Measurements from ENCODE around the gene CCDC87. TPM values are rescaled to one million over a fixed set of nuclear protein-coding genes. Genes with fewer than 3 reads are reported as not detected.
"Not testable (repeated sequence)": the region's sequence is repeated elsewhere in the genome, so short reads cannot be mapped to it uniquely, and the experiment has no call there.

The CCDC87 gene
- total RNA-seq, 2 donors from 2014 or later = not detected

DNA sequence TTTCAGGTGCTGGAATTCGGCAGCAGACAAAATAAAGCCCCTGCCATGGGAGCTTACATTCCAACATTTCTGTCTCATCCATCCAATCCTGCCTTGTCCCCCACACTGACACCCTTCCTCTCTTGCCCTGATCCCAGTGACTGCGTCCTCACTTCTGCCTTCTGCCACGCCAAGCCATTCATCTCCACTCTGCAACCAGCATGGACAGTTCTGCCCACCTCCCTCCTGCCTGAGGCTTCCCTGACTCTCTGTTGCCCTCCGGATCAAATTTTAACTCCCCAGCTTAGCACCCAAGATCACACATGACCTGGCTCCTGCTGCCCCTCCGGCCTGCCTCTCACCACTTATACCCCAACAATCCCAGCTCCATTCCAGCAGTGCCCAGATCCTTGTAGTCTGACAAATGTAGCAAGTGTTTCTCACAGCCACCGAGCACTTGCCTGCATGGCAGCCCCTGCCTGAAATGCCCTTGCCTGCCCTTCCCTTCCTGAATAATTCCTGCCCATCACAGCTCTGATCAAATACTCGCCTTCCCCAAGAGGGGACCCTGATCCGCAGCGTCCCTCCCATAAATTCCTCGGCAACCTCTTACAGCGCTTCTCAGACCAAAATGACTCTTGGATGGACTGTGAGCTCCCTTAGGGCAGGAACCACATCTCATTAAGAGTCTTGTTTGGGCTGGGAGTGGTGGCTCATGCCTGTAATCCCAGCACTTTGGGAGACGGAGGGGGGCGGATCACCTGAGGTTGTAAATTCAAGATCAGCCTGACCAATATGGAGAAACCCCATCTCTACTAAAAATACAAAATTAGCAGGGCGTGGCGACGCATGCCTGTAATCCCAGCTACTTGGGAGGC lies 43.9 kb downstream of the CCDC87 start:
- Mint-ChIP-seq H3K4me1 (ENCODE audit: low read depth in 2 of 2) (peaks cover 9 to 12% of the 10 kb centered on the region in 2 donors), H3K9me3 (no peaks in the 10 kb centered on the region), H3K4me3 (peak overlapping the region; percentile 4), H3K27ac (peak overlapping the region in 1 of 2 donors; percentile 9), H3K27me3 (peaks cover 0 to 3% of the 10 kb centered on the region in 2 donors), H3K36me3 (no peaks in the 10 kb centered on the region)
- DNase-seq (ENCODE audit: low spot score) (no peak), ATAC-seq (no peak)

GRCh38 chr11:66548041-66548440 lies 44.8 kb downstream of the CCDC87 start:
- DNase-seq (ENCODE audit: low spot score) (no peak), ATAC-seq (no peak)
- no peaks in the 10 kb centered on the region for H3K9me3 Mint-ChIP-seq
- H3K36me3 Mint-ChIP-seq = no peaks in the 10 kb centered on the region
- H3K4me3 Mint-ChIP-seq = peak overlapping the region; percentile 15
- no peak overlapping the region for H3K27ac Mint-ChIP-seq
- H3K27me3 Mint-ChIP-seq = peaks cover 0 to 3% of the 10 kb centered on the region in 2 donors
- peaks cover 17 to 19% of the 10 kb centered on the region in 2 donors for H3K4me1 Mint-ChIP-seq (ENCODE audit: low read depth in 2 of 2)

GRCh38 chr11:66547662-66548009 lies 45.2 kb downstream of the CCDC87 start:
- no peaks in the 10 kb centered on the region for H3K9me3 Mint-ChIP-seq
- H3K4me1 Mint-ChIP-seq (ENCODE audit: low read depth in 2 of 2) = peaks cover 21 to 23% of the 10 kb centered on the region in 2 donors
- H3K27me3 Mint-ChIP-seq = peaks cover 0 to 3% of the 10 kb centered on the region in 2 donors
- ATAC-seq = no peak
- no peaks in the 10 kb centered on the region for H3K36me3 Mint-ChIP-seq
- peak overlapping the region; percentile 15 for H3K4me3 Mint-ChIP-seq
- no peak for DNase-seq (ENCODE audit: low spot score)
- H3K27ac Mint-ChIP-seq = no peak overlapping the region

DNA sequence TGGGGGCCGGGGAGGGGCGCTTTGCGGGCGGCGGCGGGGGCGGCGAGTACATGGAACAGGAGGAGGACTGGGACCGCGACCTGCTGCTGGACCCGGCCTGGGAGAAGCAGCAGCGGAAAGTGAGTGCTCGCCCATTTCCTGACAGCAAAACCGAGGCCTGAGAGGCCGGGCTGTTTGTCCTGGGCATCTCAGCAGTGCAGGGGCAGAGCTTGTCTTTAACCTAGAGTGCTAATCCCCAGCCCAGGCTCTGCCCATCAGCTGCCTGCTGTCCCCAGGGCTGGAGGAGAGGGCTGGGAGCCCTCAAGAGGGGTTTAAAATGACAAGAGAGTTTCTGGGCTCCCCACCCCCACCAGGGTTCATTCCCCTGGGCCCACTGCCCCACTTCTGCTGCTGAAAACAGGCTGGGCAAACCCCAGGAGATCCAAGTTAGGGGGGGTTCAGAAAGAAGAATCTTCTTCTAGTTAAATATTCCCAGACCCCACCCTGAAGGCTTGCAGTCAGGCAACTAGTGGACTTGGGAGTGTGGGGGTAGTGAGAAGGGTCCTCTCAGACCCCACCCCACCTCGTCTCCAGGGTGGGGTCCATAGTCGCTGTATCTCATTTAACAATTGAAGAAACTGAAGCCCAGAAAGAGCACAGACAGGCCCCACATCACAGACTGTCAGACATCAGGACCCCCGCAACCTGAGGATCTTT lies 45.7 kb downstream of the CCDC87 start:
- DNase-seq (ENCODE audit: low spot score) (no peak), ATAC-seq (no peak)
- peaks cover 0 to 3% of the 10 kb centered on the region in 2 donors for H3K27me3 Mint-ChIP-seq
- no peaks in the 10 kb centered on the region for H3K9me3 Mint-ChIP-seq
- H3K36me3 Mint-ChIP-seq = peaks cover 3% of the 10 kb centered on the region
- H3K4me1 Mint-ChIP-seq (ENCODE audit: low read depth in 2 of 2) = peaks cover 27 to 28% of the 10 kb centered on the region in 2 donors
- H3K27ac Mint-ChIP-seq = peak overlapping the region in 1 of 2 donors; percentile 84
- H3K4me3 Mint-ChIP-seq = peak overlapping the region; percentile 96

DNA sequence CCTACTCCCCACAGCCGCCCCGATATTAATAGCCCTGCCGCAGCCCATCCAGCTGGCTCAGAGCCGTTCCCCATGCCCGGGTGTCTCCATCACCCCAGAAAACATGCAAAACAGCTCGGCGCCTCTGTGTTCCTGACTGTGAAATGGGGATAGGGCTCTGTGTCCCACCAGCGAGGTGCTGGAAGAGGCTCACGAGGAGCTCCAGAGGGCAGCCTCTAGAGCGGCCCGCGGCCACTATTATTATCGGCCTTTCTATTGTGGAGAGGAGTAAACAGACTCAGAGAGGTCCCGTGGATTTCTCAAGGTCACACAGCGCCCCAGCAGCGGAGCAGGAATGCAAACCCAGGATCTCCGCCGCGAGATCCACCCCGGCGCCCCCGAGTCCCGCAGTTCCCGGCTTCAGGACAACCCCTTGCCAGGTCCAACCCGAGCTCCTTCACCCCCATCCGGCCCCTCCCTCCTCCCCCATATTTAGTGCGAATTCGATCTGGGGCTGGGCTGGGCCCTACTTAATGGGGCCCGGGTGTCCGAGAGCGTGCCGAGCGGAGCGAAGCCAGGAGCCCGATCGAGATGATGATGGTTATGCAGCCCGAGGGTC lies 46.4 kb downstream of the CCDC87 start, which contains the start of gene ACTN3:
TSS of gene ACTN3 (plus strand) at position 536 of the 598 bp plus-strand sequence. CDS start at position 571, 35 bp downstream.
- ATAC-seq = no peak
- Mint-ChIP-seq H3K36me3 (peaks cover 10% of the 10 kb centered on the region), H3K4me3 (peak within 1 kb of the TSS; percentile 96), H3K9me3 (no peaks in the 10 kb centered on the region), H3K27me3 (peaks cover 0 to 3% of the 10 kb centered on the region in 2 donors), H3K4me1 (ENCODE audit: low read depth in 2 of 2) (peaks cover 33 to 35% of the 10 kb centered on the region in 2 donors), H3K27ac (peak within 1 kb of the TSS; percentile 74 to 89)
- no peak for DNase-seq (ENCODE audit: low spot score)

DNA sequence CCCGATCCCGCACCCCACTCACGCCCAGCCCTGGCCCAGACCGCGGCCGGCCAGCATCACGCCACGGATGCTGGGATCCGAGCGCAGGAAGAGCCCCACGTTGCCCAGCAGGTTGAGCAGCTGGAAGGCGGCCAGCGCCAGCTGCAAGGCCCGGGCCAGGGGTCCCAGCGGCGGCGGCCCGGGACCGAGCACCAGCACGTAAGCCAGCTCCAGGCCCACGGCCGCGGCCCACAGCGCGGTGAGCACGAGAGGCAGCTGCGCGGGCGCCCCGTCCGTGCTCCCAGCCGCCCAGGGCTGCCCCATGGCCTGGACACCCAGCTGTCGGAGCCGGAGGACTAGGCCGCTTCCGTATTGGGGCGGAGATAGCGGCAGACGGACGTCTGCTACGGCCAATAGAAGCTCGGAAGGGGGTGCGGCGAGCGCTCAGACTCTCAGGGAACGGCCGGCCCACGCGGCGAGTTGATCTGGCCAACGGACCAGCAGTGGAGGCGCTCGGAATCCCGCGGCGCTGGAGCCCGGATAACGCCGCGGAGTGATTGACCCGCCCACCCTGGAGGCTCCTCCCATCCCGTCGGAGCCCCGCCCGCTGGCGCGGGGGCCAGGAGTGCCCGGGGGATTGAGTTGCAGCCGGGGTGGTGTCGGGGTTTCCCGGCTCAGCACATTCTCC lies 47.0 kb downstream of the CCDC87 start, which contains the start of gene ZDHHC24:
TSS of gene ZDHHC24 (minus strand) at position 348 of the 667 bp plus-strand sequence. CDS start at position 303, 45 bp downstream.
- Mint-ChIP-seq H3K4me1 (ENCODE audit: low read depth in 2 of 2) (peaks cover 35 to 37% of the 10 kb centered on the region in 2 donors), H3K36me3 (peaks cover 14% of the 10 kb centered on the region), H3K9me3 (no peaks in the 10 kb centered on the region), H3K27me3 (peaks cover 0 to 3% of the 10 kb centered on the region in 2 donors), H3K4me3 (peak within 1 kb of the TSS; percentile 96), H3K27ac (peak within 1 kb of the TSS; percentile 74 to 89)
- peak; percentile 94 to 96 for ATAC-seq
- peak; percentile 97 for DNase-seq (ENCODE audit: low spot score)

DNA sequence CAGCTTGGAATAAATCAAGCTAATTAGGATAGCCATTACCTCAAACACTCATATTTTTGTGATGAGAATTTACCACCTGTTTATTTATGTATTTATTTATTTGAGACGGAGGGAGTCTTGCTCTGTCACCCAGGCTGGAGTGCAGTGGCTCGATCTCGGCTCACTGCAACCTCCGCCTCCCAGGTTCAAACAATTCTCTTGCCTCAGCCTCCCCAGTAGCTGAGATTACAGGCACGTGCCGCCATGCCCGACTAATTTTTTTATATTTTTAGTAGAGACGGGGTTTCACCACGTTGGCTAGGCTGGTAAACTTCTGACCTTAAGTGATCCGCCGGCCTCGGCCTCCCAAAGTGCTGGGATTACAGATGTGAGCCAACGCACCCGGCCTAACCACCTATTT lies 47.9 kb downstream of the CCDC87 start:
- Mint-ChIP-seq H3K27ac (peak overlapping the region; percentile 74 to 89), H3K36me3 (peaks cover 14% of the 10 kb centered on the region), H3K4me1 (ENCODE audit: low read depth in 2 of 2) (peaks cover 35 to 40% of the 10 kb centered on the region in 2 donors), H3K4me3 (peak overlapping the region; percentile 96)
- H3K9me3 Mint-ChIP-seq; DNase-seq (ENCODE audit: low spot score); ATAC-seq; H3K27me3 Mint-ChIP-seq: not testable (repeated sequence)

- H3K36me3 Mint-ChIP-seq = peaks cover 14% of the 10 kb centered on the region
- H3K4me1 Mint-ChIP-seq (ENCODE audit: low read depth in 2 of 2) = peaks cover 35 to 40% of the 10 kb centered on the region in 2 donors
- peak overlapping the region; percentile 81 for H3K4me3 Mint-ChIP-seq
- no peaks in the 10 kb centered on the region for H3K27me3 Mint-ChIP-seq
- no peaks in the 10 kb centered on the region for H3K9me3 Mint-ChIP-seq
- DNase-seq (ENCODE audit: low spot score) (peak; percentile 86), ATAC-seq (peak; percentile 65 to 71)
- peak overlapping the region; percentile 74 to 89 for H3K27ac Mint-ChIP-seq
These were observed 49.4 kb downstream of the CCDC87 start for GRCh38 chr11:66543263-66544107.

DNA sequence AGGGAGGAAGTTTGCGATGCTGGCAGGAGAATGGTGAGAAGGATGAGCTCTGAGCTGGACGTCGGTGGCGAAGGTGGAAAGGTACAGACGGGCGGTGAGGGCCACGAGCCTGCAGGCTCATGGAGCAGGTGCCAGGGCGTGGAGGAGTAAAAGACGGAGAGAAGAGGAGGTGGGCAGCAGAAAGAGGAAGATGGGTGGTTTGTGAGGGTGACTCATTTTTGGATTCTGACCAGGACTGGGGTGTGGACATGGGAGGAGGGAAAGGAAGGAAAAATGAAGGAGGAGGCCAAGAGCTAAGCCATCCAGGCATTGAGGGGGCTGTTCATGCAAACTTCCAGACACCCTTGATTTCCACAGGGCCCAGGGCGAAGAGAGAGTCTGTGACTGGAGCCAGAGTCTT lies 50.5 kb downstream of the CCDC87 start:
- Mint-ChIP-seq H3K4me1 (ENCODE audit: low read depth in 2 of 2) (peaks cover 35 to 40% of the 10 kb centered on the region in 2 donors), H3K9me3 (no peaks in the 10 kb centered on the region), H3K36me3 (peaks cover 14% of the 10 kb centered on the region), H3K27me3 (no peaks in the 10 kb centered on the region), H3K4me3 (peak overlapping the region; percentile 81), H3K27ac (peak overlapping the region; percentile 74 to 89)
- DNase-seq (ENCODE audit: low spot score) (no peak), ATAC-seq (no peak)

DNA sequence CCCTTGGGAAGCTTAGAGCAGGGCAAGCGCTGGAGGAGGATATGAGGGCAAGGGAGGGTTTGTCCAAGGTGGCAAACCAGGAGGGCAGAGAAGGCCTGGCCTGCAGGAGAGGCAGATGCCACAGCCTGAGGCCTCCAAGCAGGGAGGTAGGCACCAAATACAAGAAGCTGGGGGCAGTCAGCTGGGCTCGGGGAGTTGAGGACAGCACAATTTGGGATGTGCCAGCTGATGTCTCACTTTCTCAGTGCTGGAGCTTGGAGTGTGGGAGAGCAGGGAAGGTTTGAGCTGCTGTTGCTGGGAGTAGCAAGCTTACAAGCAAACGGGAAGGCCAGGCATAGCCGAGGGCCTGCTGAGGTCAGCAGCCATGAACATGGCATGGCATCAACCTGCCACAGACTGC lies 51.0 kb downstream of the CCDC87 start:
- H3K27me3 Mint-ChIP-seq = no peaks in the 10 kb centered on the region
- DNase-seq (ENCODE audit: low spot score) (no peak), ATAC-seq (no peak)
- peak overlapping the region; percentile 81 for H3K4me3 Mint-ChIP-seq
- peaks cover 14% of the 10 kb centered on the region for H3K36me3 Mint-ChIP-seq
- H3K4me1 Mint-ChIP-seq (ENCODE audit: low read depth in 2 of 2) = peaks cover 35 to 40% of the 10 kb centered on the region in 2 donors
- peak overlapping the region; percentile 74 to 89 for H3K27ac Mint-ChIP-seq
- no peaks in the 10 kb centered on the region for H3K9me3 Mint-ChIP-seq

DNA sequence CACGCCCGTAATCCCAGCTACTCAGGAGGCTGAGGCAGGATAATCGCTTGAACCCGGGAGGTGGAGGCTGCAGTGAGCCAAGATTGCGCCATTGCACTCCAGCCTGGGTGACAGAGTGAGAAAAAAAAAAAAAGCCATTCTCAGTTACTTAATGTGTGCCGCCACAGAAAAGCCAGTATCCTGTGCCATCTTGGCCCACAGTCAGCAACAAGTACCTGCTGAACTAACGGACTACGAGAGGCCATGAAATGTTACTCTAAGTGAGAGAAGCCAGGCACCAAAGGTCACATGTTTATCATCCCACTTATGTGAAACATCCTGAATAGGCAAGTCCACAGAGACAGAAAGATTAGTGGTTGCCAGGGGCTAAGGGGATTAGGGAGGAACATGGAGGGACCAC lies 52.3 kb downstream of the CCDC87 start:
- Mint-ChIP-seq H3K36me3 (peaks cover 19% of the 10 kb centered on the region), H3K27ac (peak overlapping the region; percentile 74 to 89), H3K4me1 (ENCODE audit: low read depth in 2 of 2) (peaks cover 35 to 43% of the 10 kb centered on the region in 2 donors)
- not testable (repeated sequence) for H3K27me3 Mint-ChIP-seq; ATAC-seq; H3K9me3 Mint-ChIP-seq; H3K4me3 Mint-ChIP-seq; DNase-seq (ENCODE audit: low spot score)
